ENCODE measurements around the gene LKAAEAR1. TPM values are rescaled to one million over a fixed set of nuclear protein-coding genes. Genes with fewer than 3 reads are reported as not detected.

The LKAAEAR1 gene
- total RNA-seq, 3 donors from 2014 or later = 0.30 to 0.47 (median 0.38) TPM

DNA sequence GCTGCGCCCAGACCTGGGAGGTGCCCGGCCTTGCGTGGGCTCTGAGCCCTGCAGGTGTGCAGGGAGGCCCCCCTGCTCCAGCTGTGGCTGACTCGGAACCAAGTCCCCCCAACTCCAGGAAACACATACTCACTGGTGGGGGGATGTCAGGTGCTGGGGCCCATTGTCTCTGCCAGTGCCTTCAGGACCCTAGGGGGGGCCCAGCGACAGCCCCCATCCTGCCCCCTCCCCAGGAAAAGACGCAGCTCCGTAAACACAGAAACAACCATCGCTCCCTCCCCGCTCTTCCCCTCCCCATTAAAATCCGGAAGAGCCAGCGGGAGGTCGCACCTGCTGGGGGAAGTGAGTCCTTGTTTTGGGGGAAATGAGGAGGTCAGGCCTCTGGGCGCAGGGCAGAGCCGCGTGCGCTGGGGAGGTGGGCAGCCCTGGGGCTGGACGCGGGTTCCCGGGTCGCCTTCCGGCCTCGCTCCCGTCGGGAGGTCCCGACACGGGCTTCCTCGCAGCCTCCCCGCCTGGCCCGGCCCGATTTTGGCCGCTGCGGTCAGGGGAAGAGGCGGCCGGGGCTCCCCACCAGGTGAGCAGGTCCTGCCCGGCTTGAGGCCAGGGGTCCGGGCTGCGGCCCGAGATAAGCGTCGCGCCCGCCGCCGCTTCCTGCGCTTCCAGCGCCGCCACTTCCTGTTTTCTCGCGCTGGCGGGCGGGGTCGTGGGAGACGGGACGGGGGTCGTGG is 42.0 kb downstream of the LKAAEAR1 start:
- ATAC-seq (no peak), DNase-seq (no peak)
- Mint-ChIP-seq H3K27me3 (ENCODE audit: low read depth) (peaks cover 14% of the 10 kb centered on the region), H3K4me3 (peak overlapping the region; percentile 77), H3K4me1 (ENCODE audit: low read depth) (peaks cover 43% of the 10 kb centered on the region), H3K9me3 (no peaks in the 10 kb centered on the region), H3K36me3 (ENCODE audit: insufficient read depth) (no peaks in the 10 kb centered on the region)

DNA sequence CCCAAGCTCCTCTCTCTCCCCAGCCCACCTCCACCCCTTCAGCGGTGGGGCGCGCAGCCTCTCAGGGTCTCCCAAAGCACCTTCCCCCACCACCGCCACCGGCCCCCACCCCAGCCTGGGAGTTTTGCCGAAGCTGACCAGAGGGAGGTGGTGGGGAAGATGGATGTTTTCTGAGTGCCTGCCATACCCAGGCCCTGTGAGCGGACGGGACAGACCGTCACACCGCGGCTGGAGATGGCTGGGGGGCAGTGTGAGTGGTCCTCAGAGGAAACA is 42.5 kb downstream of the LKAAEAR1 start:
- Mint-ChIP-seq H3K36me3 (ENCODE audit: insufficient read depth) (no peaks in the 10 kb centered on the region), H3K27me3 (ENCODE audit: low read depth) (peaks cover 9% of the 10 kb centered on the region), H3K9me3 (no peaks in the 10 kb centered on the region), H3K4me3 (peak overlapping the region; percentile 77), H3K4me1 (ENCODE audit: low read depth) (peaks cover 48% of the 10 kb centered on the region)
- DNase-seq = no peak
- no peak for ATAC-seq

DNA sequence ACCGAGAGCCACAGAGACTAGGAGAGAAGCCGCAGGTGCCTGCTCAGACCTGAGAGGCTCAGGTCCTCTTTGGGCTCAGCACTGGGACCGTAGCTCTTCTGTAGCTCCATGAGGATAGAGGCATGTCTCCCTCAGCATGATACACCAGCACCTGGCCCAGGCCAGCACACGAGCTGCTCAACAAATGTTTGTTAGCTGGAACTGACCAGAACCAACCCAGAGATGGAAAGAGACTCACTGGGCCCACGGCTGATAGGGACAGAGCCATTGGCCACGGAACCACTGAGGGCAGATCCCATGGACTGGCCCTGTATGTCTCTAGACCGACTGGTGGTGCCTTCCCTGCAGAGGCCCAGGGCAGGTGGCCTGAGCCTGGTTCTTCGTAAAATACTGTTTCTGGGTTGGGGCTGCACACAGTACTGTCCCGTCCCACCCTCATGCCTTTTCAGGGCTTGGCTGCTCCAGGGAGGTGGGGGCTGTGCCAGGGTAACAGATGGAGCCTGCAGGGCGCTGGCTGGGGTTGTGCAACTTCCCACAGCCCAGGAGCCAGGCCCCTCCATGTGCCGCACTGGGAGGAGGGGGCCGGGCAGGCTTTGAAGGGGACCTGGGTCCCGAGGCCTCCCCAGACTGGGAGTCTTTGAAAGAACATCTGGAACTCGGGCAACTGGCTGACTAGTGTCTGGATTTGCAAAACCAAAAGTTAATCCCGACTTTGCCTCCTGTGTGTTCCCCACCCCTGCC is 43.0 kb downstream of the LKAAEAR1 start:
- H3K9me3 Mint-ChIP-seq = no peaks in the 10 kb centered on the region
- ATAC-seq = no peak
- H3K27me3 Mint-ChIP-seq (ENCODE audit: low read depth) = peaks cover 4% of the 10 kb centered on the region
- H3K4me1 Mint-ChIP-seq (ENCODE audit: low read depth) = peaks cover 51% of the 10 kb centered on the region
- peak overlapping the region; percentile 77 for H3K4me3 Mint-ChIP-seq
- no peak for DNase-seq
- H3K36me3 Mint-ChIP-seq (ENCODE audit: insufficient read depth) = no peaks in the 10 kb centered on the region

DNA sequence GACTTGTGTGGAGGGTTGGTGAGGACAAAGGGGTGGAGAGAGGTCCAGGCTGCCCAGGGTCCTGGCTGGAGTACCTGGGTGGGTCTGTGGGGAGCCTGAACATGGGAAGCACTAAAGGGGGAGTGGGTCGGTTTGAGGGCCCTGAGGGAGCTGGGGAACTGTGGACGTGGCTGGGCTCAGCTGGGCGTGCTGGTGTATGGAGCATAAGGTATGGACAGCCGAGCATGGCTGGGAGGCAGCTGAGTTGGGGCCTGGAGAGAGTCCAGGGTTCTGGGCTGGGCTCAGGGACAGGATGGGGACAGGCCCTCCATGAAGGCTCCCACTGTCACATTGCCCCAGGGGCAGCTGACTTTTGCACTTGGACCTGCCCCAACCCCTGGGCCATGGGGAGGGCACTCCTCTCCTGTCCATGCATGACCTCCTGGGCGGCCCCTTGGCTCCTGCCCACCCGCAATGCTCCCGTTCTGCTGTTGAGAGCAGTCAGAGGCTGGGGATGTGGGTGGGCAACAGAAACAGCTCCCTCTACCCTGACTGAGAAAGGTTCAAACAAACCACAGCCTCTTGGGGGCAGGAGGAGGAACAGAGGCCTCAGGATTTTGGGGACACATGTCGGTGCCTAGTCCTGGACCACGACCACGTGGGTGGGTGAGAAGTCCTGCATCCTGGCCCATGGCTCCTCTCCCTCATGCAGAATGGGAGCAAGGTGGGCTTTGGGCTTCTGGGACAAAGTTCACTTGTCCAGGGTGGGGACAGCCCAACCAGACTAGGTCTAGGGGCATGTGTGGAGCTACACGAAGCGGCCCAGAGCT is 43.8 kb downstream of the LKAAEAR1 start:
- Mint-ChIP-seq H3K4me3 (peak overlapping the region; percentile 53), H3K27me3 (ENCODE audit: low read depth) (no peaks in the 10 kb centered on the region)
- ATAC-seq = no peak

DNA sequence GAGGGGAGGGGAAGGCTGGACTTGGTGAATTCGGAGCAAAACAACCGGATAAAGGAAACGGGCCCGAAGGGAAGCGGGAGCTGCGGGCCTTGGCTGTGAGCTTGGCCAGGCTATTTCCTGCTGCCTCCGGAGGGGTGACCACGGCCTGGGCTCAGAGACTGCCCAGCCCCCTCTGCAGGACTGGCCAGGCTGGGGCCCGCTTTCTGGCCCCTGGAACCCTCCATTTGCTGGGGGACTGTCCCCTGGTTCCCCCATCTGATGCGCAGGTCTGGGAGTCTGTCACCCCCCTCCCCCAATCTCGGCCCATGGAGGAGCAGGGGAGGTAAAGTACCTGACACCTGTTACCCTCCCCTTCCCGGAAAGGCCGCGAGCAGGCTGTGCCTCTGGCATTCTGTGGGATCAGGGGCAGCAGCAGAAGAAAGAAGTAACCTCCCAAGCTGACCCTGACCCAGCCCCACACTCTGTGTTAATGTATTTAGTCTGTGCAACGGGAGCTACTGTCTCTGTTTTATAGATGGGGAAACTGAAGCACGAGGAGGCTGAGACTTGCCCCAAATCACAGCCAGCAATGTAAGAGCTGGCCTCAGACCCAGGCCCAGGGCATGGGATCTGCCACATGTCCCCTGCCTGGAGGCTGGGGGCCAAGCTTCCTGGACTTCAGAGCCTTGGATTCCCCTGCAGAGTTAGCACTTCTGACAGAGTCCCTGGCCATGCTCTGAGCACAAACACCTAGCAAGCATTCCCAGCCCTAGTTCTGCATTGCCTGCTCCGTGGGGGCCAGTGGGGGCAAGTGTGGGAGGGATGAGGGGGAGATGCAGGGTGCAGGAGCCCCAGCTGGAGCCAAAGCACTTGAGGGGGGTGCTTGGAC is 44.7 kb downstream of the LKAAEAR1 start:
- no peaks in the 10 kb centered on the region for H3K27me3 Mint-ChIP-seq (ENCODE audit: low read depth)
- peaks cover under 1% of the 10 kb centered on the region for H3K36me3 Mint-ChIP-seq (ENCODE audit: insufficient read depth)
- ATAC-seq (no peak), DNase-seq (no peak)
- H3K9me3 Mint-ChIP-seq = no peaks in the 10 kb centered on the region
- H3K4me3 Mint-ChIP-seq = peak overlapping the region; percentile 71
- H3K4me1 Mint-ChIP-seq (ENCODE audit: low read depth) = peaks cover 56% of the 10 kb centered on the region

More for the DNA sequence above, 43.8 kb downstream of the LKAAEAR1 start:
- Mint-ChIP-seq H3K4me1 (ENCODE audit: low read depth) (peaks cover 48% of the 10 kb centered on the region), H3K36me3 (ENCODE audit: insufficient read depth) (no peaks in the 10 kb centered on the region), H3K9me3 (no peaks in the 10 kb centered on the region)
- DNase-seq = no peak

DNA sequence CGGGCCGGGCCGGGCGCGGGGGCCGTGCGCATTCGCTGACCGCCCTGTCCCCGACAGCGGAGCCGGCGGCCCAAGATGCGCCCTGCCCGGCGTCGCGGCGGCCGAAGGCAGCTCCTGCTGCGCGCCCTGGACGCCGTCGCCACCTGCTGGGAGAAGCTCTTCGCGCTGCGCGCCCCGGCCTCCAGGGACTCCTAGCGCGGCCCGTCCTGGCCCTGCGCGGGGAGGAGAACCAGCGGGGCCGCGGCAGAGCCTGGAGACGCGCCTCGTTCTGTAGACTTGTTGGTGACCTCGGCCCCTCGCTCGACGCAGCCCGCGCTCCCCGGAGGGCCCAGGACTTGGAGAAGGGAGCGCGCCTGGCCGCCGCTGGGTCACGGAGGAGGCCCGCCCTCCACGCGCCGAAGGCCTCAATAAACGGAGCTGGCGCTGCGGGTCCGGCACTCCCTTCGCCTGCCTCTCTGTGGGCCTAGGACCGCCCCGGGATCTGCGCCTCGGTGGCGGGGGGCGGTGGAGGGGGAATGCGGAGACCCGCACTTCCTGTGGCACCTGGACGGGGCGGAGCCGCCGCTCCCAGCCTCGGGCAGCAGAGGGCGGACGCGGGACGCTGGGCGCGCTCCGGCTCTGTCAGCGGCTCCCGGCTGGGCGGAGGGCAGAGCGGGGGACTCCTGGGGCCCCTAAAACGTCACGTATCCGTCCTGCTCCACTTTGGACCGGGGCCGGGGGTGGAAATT is 45.5 kb downstream of the LKAAEAR1 start:
- H3K4me1 Mint-ChIP-seq (ENCODE audit: low read depth) = peaks cover 61% of the 10 kb centered on the region
- H3K36me3 Mint-ChIP-seq (ENCODE audit: insufficient read depth) = peaks cover 2% of the 10 kb centered on the region
- no peaks in the 10 kb centered on the region for H3K27me3 Mint-ChIP-seq (ENCODE audit: low read depth)
- ATAC-seq = peak; percentile 75 to 79
- no peaks in the 10 kb centered on the region for H3K9me3 Mint-ChIP-seq
- peak overlapping the region; percentile 71 for H3K4me3 Mint-ChIP-seq
- DNase-seq = peak; percentile 73

DNA sequence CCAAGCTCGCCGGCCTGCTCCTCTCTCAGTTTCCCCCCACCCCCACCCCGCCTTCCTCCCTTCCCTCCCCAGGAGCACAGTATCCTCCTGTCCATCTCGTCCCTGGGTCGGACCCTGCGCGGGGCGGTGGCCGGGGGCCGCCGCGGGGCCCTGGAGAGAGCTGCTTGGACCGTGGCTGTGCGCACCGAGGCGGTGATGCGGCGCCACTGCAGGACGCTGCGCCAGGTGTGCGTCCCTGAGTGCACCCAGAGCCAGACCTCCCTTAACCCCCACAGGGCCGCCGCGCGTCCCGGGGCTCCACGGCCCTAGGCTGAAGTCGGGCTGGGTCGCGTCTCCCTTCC is 46.0 kb downstream of the LKAAEAR1 start:
- Mint-ChIP-seq H3K27me3 (ENCODE audit: low read depth) (no peaks in the 10 kb centered on the region), H3K36me3 (ENCODE audit: insufficient read depth) (peaks cover 2% of the 10 kb centered on the region), H3K4me1 (ENCODE audit: low read depth) (peaks cover 64% of the 10 kb centered on the region), H3K4me3 (peak overlapping the region; percentile 59), H3K9me3 (no peaks in the 10 kb centered on the region)
- DNase-seq (no peak), ATAC-seq (peak; percentile 7 to 8)

DNA sequence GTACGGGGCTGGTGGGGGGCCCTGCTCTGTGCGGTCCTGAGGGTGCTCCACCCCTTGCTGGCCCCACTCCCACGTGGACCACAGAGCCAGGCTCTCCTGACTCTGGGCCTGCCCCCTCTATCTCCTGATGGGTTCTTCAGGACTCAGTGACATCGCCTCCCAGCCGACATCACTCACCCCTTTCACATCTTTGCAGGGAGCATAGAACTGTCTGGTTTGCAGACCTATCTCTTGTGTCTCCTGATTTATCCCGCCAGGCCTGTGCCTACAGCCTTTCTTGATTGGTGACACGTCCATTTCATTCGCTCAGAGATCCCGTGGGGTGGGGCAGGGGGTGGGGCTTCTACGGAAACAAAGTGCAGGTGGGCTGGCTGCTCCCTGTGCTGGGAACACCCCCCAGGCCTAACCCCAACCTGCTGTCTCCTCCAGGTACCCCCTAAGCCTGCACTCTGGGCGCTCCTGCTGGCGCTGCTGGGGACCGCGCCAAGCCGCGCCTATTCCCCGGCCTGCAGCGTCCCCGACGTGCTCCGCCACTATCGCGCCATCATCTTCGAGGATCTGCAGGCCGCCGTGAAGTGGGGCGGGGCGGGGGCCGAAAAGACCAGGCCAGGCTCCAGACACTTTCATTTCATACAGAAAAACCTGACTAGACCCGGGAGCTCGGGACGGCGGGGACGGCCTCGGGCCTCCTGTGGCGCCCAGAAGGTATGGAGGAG is 46.5 kb downstream of the LKAAEAR1 start:
- no peaks in the 10 kb centered on the region for H3K9me3 Mint-ChIP-seq
- peak overlapping the region; percentile 59 for H3K4me3 Mint-ChIP-seq
- H3K27me3 Mint-ChIP-seq (ENCODE audit: low read depth) = no peaks in the 10 kb centered on the region
- H3K36me3 Mint-ChIP-seq (ENCODE audit: insufficient read depth) = peaks cover 2% of the 10 kb centered on the region
- no peak for DNase-seq
- ATAC-seq = no peak
- H3K4me1 Mint-ChIP-seq (ENCODE audit: low read depth) = peaks cover 64% of the 10 kb centered on the region

DNA sequence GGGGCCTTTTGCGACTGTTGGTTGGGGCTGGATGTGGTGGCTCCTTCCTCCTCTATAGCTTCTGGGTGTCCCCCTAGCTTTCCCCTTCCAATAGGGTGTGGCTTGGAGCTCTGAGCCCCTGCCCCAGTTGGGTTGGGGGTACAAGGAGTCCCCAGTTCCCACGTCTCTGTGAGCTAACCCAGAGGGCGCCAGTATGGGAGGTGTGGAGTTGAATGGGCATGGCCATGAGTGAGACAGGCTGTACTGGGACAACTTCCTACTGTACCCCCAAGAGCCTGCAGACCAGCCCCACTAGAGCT is 47.0 kb downstream of the LKAAEAR1 start:
- Mint-ChIP-seq H3K27me3 (ENCODE audit: low read depth) (no peaks in the 10 kb centered on the region), H3K4me1 (ENCODE audit: low read depth) (peaks cover 66% of the 10 kb centered on the region), H3K36me3 (ENCODE audit: insufficient read depth) (peaks cover 2% of the 10 kb centered on the region), H3K9me3 (no peaks in the 10 kb centered on the region), H3K4me3 (peak overlapping the region; percentile 56)
- DNase-seq (no peak), ATAC-seq (no peak)

DNA sequence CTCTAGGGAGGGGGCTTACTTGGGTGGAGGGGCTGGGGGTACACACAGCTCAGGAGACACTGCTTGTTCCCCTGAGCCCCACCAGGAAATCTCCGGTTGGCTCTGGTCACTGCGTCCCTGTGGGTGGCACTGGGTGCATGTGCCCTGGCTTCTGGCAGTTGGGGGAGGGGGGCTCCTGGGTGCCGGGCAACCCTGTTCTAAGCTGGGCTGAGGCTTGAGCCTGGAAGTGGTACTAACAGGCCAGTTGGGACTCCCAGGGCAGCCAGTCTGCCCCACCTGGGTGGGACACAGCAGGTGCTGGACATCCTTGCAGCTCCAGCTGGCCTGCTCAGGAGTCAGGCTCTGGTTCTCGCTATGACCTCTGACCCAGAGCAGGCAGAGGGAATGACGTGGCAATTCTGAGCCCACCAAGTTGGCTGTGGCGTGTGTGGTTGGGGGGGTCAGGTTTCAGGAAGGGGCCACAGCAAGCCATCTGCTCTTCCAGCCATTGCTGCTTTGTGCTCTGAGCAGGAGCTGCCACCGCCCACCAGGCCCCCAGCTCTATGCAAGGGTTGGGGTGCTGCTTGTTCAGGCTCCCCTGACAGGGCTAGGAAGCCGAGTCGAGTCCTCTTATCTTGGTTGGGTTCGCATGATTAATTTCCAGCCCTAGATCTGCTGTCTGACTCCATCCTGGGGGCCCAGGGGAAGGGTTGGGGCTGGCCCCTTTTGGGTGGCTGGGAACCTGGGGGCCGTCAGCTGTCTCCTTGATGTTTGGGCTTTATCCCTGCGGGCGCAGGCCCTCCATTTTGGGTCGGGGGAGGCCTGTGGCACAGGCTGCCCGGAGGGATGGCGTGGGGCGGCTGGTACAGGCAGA is 47.6 kb downstream of the LKAAEAR1 start:
- no peaks in the 10 kb centered on the region for H3K9me3 Mint-ChIP-seq
- H3K36me3 Mint-ChIP-seq (ENCODE audit: insufficient read depth) = peaks cover 2% of the 10 kb centered on the region
- peaks cover 65% of the 10 kb centered on the region for H3K4me1 Mint-ChIP-seq (ENCODE audit: low read depth)
- H3K27me3 Mint-ChIP-seq (ENCODE audit: low read depth) = no peaks in the 10 kb centered on the region
- no peak for DNase-seq
- no peak overlapping the region for H3K4me3 Mint-ChIP-seq
- ATAC-seq = no peak

DNA sequence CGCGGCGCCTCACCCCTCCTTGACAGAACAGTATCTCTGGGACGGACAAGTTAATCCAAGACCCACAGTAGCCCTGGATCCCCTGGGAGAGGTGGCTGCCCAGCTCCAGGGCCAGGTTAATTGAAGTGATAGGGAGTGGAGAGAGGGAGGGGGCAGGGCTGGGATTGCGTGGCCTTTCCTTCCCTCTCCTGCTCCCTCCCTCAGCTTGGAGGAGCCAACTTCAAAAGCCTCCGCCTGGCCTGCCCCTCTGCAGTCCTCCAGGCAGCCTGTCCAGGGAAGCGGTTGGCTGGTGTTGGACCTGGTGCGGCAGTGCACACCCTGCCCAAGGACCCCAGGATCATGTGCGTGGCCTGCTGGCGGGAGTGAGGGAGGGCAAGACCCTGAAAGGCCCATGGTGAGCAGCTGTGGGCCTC is 48.3 kb downstream of the LKAAEAR1 start, which contains the start of gene C20orf204:
Gene C20orf204 (plus strand): TSS at position 250 of the 413 bp plus-strand sequence. CDS start 142 bp downstream, at position 392.
- Mint-ChIP-seq H3K27me3 (ENCODE audit: low read depth) (no peaks in the 10 kb centered on the region), H3K9me3 (no peaks in the 10 kb centered on the region), H3K4me1 (ENCODE audit: low read depth) (peaks cover 60% of the 10 kb centered on the region), H3K36me3 (ENCODE audit: insufficient read depth) (peaks cover 2% of the 10 kb centered on the region), H3K4me3 (peak within 1 kb of the TSS; percentile 53)
- ATAC-seq = no peak
- DNase-seq = no peak

Data from activated T-cell treated with anti-CD3 and anti-CD28 coated beads, Interleukin-2, amount 50 U/mL, for 4 hours (primary cell).